HepG2 (cell line): ENCODE data around the gene VRK3. TPM values are rescaled to one million over a fixed set of nuclear protein-coding genes. Genes with fewer than 3 reads are reported as not detected.

Experiments
- ATAC-seq: fragments of 200-7000 bp; cut with Tn5 transposase; 3 replicates; pipeline ENCODE4 v1.9.1; 2020; ENCODE audit warnings: mild to moderate bottlenecking, moderate library complexity
- BruUV-seq: library from RNA; stranded (reverse); fragments of 400-500 nt; replicated peaks from 2 replicates; lab custom pipeline; 2021; lab: Mats Ljungman, UMichigan
- CTCF ChIA-PET: fragments of 300-600 bp; formaldehyde crosslinking; extraction: SDS; loops from one replicate; lab custom pipeline; 2021; ENCODE audit warnings: low total read pairs, inconsistent platforms, low intra/inter-chr PET ratio; lab: Yijun Ruan, JAX
- POLR2A ChIA-PET: fragments of 350-600 bp; sonication (Branson Sonifier 250); formaldehyde crosslinking; loops from one replicate; lab custom pipeline; 2020; ENCODE audit warnings: antibody characterized with exemption, inconsistent platforms; lab: Yijun Ruan, JAX
- DNase-seq: peaks from one replicate; pipeline ENCODE4 v3.0.0-alpha.2; 2015; ENCODE audit warnings: low spot score
- FAIRE-seq: peaks from 3 replicates; lab custom pipeline; 2011; peaks lifted over from hg19 to GRCh38; lab: Jason Lieb, UNC
- H2AFZ ChIP-seq: one replicate; pipeline ENCODE4 v1.6.1; 2011; ENCODE audit warnings: low read length, inconsistent platforms
- H3K27ac ChIP-seq: fragments of 300-600 bp; 3 replicates; pipeline ENCODE4 v1.8.0; 2011; ENCODE audit warnings: mixed run types, mild to moderate bottlenecking, mixed read lengths, low read length, inconsistent platforms; ENCODE audit not compliant: insufficient read depth; ENCODE audit errors: extremely low read length
- H3K27me3 ChIP-seq, 2 experiments: fragments of 200-600 bp in 1 of 2; 2 replicates in 1 of 2; 3 replicates in 1 of 2; pipeline versions ENCODE4 v1.6.0 to v1.8.0; 2011; ENCODE audit warnings: low read length in 2 of 2, mild to moderate bottlenecking in 2 of 2, moderate library complexity in 2 of 2, inconsistent platforms in 1 of 2; ENCODE audit not compliant: insufficient read depth in 2 of 2, control insufficient read depth in 1 of 2
- H3K36me3 ChIP-seq, 2 experiments: fragments of 200-600 bp in 1 of 2; replicated peaks in 1 of 2; 2 replicates in 1 of 2; 3 replicates in 1 of 2; pipeline versions ENCODE4 v1.5.1 to v1.8.0; 2011; ENCODE audit warnings: low read length in 2 of 2, inconsistent platforms in 1 of 2; ENCODE audit not compliant: insufficient read depth in 2 of 2, control insufficient read depth in 1 of 2
- H3K4me1 ChIP-seq: 2 replicates; pipeline ENCODE4 v1.5.1; 2012; ENCODE audit warnings: low read length, inconsistent platforms; ENCODE audit not compliant: insufficient read depth
- H3K4me2 ChIP-seq: 2 replicates; pipeline ENCODE4 v1.6.0; 2011; ENCODE audit warnings: low read depth, low read length, inconsistent platforms
- H3K4me3 ChIP-seq, 3 experiments: fragments of 200-600 bp in 1 of 3; sonication (generic), shearing (Covaris generic) in 1 of 3; replicated peaks in 1 of 3; 2 replicates each; pipeline ENCODE4 v1.5.1; 2011 to 2016; ENCODE audit warnings: low read length in 3 of 3, inconsistent platforms in 2 of 3, low read depth in 2 of 3, mild to moderate bottlenecking in 2 of 3, control low read depth in 1 of 3, mixed read lengths in 1 of 3; ENCODE audit not compliant: insufficient read depth in 1 of 3
- H3K79me2 ChIP-seq: one replicate; pipeline ENCODE4 v1.6.1; 2011; ENCODE audit warnings: low read length, inconsistent platforms; ENCODE audit not compliant: insufficient read depth
- H3K9ac ChIP-seq: 2 replicates; pipeline ENCODE4 v1.6.0; 2011; ENCODE audit warnings: mild to moderate bottlenecking, low read depth, low read length, inconsistent platforms; ENCODE audit not compliant: insufficient read depth
- H3K9me3 ChIP-seq: 2 replicates; pipeline ENCODE4 v1.5.1; 2012; ENCODE audit warnings: mild to moderate bottlenecking, low read length
- H4K20me1 ChIP-seq: 2 replicates; pipeline ENCODE4 v1.6.0; 2011; ENCODE audit warnings: inconsistent platforms, mild to moderate bottlenecking, low read length, moderate library complexity; ENCODE audit not compliant: insufficient read depth
- EED ChIP-seq: sonication (generic); formaldehyde crosslinking; IDR thresholded peaks from 2 replicates; pipeline ENCODE4 v1.5.0; 2020; ENCODE audit warnings: mild to moderate bottlenecking, missing genetic modification reagents
- HMGA1 ChIP-seq: sonication (generic); formaldehyde crosslinking; conservative IDR thresholded peaks from 2 replicates; pipeline ENCODE4 v1.4.0; 2020; ENCODE audit warnings: missing genetic modification reagents
- HNF4A ChIP-seq: sonication (generic); formaldehyde crosslinking; IDR thresholded peaks from 2 replicates; pipeline ENCODE4 v1.4.0; 2020; ENCODE audit warnings: missing genetic modification reagents
- KLF15 ChIP-seq: sonication (generic); formaldehyde crosslinking; IDR thresholded peaks from 2 replicates; pipeline ENCODE4 v1.8.1; 2023; ENCODE audit warnings: borderline replicate concordance, mild to moderate bottlenecking, inconsistent platforms, missing genetic modification reagents, mixed read lengths
- MAFF ChIP-seq: IDR thresholded peaks from 2 replicates; pipeline ENCODE4 v1.6.1; 2011; ENCODE audit warnings: low read depth, low read length, improper control_type of control experiment
- MAFK ChIP-seq, 2 experiments: IDR thresholded peaks in 1 of 2; conservative IDR thresholded peaks in 1 of 2; 2 replicates each; pipeline ENCODE4 v1.6.1; 2011; ENCODE audit warnings: improper control_type of control experiment in 2 of 2, low read length in 2 of 2
- SAP130 ChIP-seq: IDR thresholded peaks from 2 replicates; pipeline ENCODE4 v1.6.1; 2016; ENCODE audit warnings: low read depth
- TEAD2 ChIP-seq: sonication (generic); formaldehyde crosslinking; IDR thresholded peaks from 2 replicates; pipeline ENCODE4 v1.9.0; 2021; ENCODE audit warnings: missing genetic modification reagents
- ZFP36 ChIP-seq: fragments of 150-350 bp; IDR thresholded peaks from 2 replicates; pipeline ENCODE4 v1.6.1; 2018; ENCODE audit warnings: borderline replicate concordance, low read length, low read depth; ENCODE audit not compliant: partially characterized antibody
- ZNF263 ChIP-seq: sonication (generic); formaldehyde crosslinking; IDR thresholded peaks from 2 replicates; pipeline ENCODE4 v1.4.0; 2020; ENCODE audit warnings: missing genetic modification reagents
- ZNF496 ChIP-seq: sonication (generic); formaldehyde crosslinking; IDR thresholded peaks from 2 replicates; pipeline ENCODE4 v1.8.1; 2023; ENCODE audit warnings: mild to moderate bottlenecking, moderate library complexity, missing genetic modification reagents; ENCODE audit not compliant: insufficient replicate concordance
- WGBS: methylation state at CpG from one replicate; pipeline ENCODE4 v1.1.6; 2017; ENCODE audit warnings: low lambda C conversion rate; 5-methylcytosine and 5-hydroxymethylcytosine counted together
- in situ Hi-C: cut with HindIII; loops from 2 replicates; pipeline ENCODE4 v1.10.0; 2017; ENCODE audit warnings: low pct_unique_long_range_greater_than_20kb; ENCODE audit not compliant: extremely low pct_ligation_motif_present
- intact Hi-C: fragments of 100-400 bp; cut with micrococcal nuclease; formaldehyde crosslinking; loops from one replicate; pipeline ENCODE4 v1.10.0; 2022; ENCODE audit not compliant: unreplicated experiment
- polyA plus RNA-seq, 8 experiments: library from polyadenylated mRNA; depleted of rRNA in 3 of 8; stranded (reverse) in 7 of 8; unstranded in 1 of 8; fragments of >200 nt; fragmentation: Illumina TruSeq in 4 of 8; extraction: Trizol in 4 of 8; gene quantifications; 2 replicates each; pipeline versions ENCODE4 v1.2.1 to v1.2.3, GENCODE V29; 2011 to 2016; ENCODE audit warnings: low read depth in 4 of 8, missing spikeins in 1 of 8, mixed read lengths in 1 of 8; ENCODE audit not compliant: insufficient read depth in 1 of 8
- total RNA-seq, 5 experiments: library from RNA; depleted of rRNA; stranded (reverse); fragments of >200 nt; fragmentation: Illumina TruSeq; extraction: Trizol; gene quantifications; 2 replicates each; pipeline ENCODE4 v1.2.3, GENCODE V29; 2016; ENCODE audit warnings: low read depth in 1 of 5
- TF ChIP-seq, protein P1 (sequence below): sonication (generic); formaldehyde crosslinking; IDR thresholded peaks from 2 replicates; pipeline ENCODE4 v1.5.1; 2020; ENCODE audit warnings: mild to moderate bottlenecking, missing genetic modification reagents, borderline replicate concordance
- TF ChIP-seq, protein P2 (sequence below): IDR thresholded peaks from 2 replicates; pipeline ENCODE4 v1.4.0; 2020; ENCODE audit warnings: mild to moderate bottlenecking, missing genetic modification reagents

Gene VRK3
- total and polyA plus RNA-seq, 2 of the 13 experiments (the other 11 are each of a cell fraction or from before 2014, with no cell fraction given): 23.8 to 28.3 TPM

DNA sequence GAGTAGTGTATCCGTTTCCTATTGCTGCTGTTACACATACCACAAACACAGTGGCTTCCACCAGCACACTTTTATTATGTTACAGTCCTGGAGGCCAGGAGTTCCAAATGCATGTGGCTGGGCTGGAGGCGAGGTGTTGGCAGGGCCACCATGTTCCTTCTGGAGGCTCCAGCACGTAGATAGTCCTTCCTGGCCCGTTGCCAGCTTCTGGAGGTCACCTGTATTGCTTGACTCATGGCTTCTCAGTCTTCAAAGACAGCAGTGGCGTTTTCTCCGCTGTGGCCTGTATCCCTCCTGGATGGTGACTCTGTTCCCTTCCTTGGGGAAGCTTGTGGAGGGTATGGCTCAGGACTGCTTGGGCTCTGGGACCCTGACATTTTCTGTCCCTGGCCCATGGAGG lies 15.8 kb upstream of the VRK3 start:
- no peak for TF ChIP-seq EED (CRISPR knock-in tag)
- TF ChIP-seq HMGA1 (CRISPR knock-in tag): no peak
- TF ChIP-seq, protein P1, sequence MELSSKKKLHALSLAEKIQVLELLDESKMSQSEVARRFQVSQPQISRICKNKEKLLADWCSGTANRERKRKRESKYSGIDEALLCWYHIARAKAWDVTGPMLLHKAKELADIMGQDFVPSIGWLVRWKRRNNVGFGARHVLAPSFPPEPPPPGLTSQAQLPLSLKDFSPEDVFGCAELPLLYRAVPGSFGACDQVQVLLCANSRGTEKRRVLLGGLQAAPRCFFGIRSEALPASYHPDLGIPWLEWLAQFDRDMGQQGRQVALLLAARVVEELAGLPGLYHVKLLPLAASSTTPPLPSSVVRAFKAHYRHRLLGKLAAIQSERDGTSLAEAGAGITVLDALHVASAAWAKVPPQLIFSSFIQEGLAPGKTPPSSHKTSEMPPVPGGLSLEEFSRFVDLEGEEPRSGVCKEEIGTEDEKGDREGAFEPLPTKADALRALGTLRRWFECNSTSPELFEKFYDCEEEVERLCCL: no peak
- TF ChIP-seq TEAD2: no peak
- Histone ChIP-seq H3K9me3 (no peaks in the 10 kb centered on the region), H3K4me2 (no peak overlapping the region), H3K27ac (no peak overlapping the region), H3K4me3 (no peak overlapping the region), H4K20me1 (0 out of 2 replicates have a peak, but pooled peaks cover 3% of the 10 kb centered on the region), H3K79me2 (no peaks in the 10 kb centered on the region), H3K36me3 (peaks cover 48 to 84% of the 10 kb centered on the region in 2 experiments), H3K27me3 (no peaks in the 10 kb centered on the region), H2AFZ (no peak overlapping the region), H3K4me1 (peaks cover 22% of the 10 kb centered on the region), H3K9ac (no peak overlapping the region)
- ChIA-PET POLR2A (interaction anchor here (1.6 kb wide), 1 partner anchor 15 kb away, joined by 5 read pairs; the partner anchor contains the start of gene ZNF473), CTCF (no interaction called here)
- no TSS peak for BruUV-seq
- intact Hi-C loops (no loop called here), in situ Hi-C loops (no loop called here)
- ATAC-seq (no peak), FAIRE-seq (no peak), DNase-seq (no peak)
- 100% methylated on average over 4 of the region's 6 CpGs for WGBS

DNA sequence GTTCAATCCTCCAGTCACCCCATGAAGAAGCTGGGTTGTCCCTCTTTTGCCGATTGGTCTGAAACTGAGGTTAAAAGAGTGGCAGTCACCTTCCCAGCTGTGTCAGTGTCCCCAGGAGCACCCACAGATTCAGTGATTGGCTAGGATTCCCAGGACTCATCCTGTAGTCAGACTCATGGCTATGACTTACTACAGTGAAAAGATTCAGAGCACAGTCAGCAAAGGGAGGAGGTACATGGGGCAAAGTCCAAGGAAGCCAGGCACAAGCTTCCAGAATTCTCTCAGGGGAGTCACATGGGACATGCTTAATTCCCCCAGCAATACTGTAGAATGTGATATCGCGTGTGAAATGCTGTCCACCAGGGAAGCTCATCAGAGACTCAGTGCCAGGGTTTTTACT lies 14.8 kb upstream of the VRK3 start:
- Histone ChIP-seq H3K27me3 (no peaks in the 10 kb centered on the region), H3K9ac (no peak overlapping the region), H3K4me1 (peaks cover 22% of the 10 kb centered on the region), H3K9me3 (no peaks in the 10 kb centered on the region), H3K27ac (peak overlapping the region; percentile 8), H3K36me3 (peaks cover 41 to 84% of the 10 kb centered on the region in 2 experiments), H2AFZ (no peak overlapping the region), H3K4me3 (no peak overlapping the region), H4K20me1 (0 out of 2 replicates have a peak, but pooled peaks cover 3% of the 10 kb centered on the region), H3K79me2 (no peaks in the 10 kb centered on the region), H3K4me2 (no peak overlapping the region)
- BruUV-seq: no TSS peak
- ChIA-PET CTCF (no interaction called here), POLR2A (interaction anchor here (1.0 to 1.6 kb wide), 2 partner anchors 14 to 110 kb away, joined by 3 to 5 read pairs; partner anchors contain the start of gene ZNF473)
- 78% methylated on average over 3 of the region's 3 CpGs for WGBS
- peak; percentile 44 for DNase-seq
- intact Hi-C loops: no loop called here
- peak; percentile 73 for ATAC-seq
- TF ChIP-seq, protein P2, sequence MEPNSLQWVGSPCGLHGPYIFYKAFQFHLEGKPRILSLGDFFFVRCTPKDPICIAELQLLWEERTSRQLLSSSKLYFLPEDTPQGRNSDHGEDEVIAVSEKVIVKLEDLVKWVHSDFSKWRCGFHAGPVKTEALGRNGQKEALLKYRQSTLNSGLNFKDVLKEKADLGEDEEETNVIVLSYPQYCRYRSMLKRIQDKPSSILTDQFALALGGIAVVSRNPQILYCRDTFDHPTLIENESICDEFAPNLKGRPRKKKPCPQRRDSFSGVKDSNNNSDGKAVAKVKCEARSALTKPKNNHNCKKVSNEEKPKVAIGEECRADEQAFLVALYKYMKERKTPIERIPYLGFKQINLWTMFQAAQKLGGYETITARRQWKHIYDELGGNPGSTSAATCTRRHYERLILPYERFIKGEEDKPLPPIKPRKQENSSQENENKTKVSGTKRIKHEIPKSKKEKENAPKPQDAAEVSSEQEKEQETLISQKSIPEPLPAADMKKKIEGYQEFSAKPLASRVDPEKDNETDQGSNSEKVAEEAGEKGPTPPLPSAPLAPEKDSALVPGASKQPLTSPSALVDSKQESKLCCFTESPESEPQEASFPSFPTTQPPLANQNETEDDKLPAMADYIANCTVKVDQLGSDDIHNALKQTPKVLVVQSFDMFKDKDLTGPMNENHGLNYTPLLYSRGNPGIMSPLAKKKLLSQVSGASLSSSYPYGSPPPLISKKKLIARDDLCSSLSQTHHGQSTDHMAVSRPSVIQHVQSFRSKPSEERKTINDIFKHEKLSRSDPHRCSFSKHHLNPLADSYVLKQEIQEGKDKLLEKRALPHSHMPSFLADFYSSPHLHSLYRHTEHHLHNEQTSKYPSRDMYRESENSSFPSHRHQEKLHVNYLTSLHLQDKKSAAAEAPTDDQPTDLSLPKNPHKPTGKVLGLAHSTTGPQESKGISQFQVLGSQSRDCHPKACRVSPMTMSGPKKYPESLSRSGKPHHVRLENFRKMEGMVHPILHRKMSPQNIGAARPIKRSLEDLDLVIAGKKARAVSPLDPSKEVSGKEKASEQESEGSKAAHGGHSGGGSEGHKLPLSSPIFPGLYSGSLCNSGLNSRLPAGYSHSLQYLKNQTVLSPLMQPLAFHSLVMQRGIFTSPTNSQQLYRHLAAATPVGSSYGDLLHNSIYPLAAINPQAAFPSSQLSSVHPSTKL: 0 out of 2 replicates have a peak, but pooled peaks have one; percentile 27
- TF ChIP-seq MAFF (peak; percentile 27; the same call in 1 of the 2 replicates), ZNF263 (CRISPR knock-in tag) (peak; percentile 78), SAP130 (CRISPR knock-in tag) (0 out of 2 replicates have a peak, but pooled peaks have one; percentile 26), ZFP36 (no peak), MAFK (conservative IDR thresholded peaks at IDR 0.05 in 1 of 2, IDR thresholded peaks at IDR 0.05 in 1 of 2; ENCODE audit: low read length in 2 of 2) (peak; percentile 19 to 22; a peak in 1 of 4 replicates), HNF4A (CRISPR knock-in tag) (peak; percentile 54), ZNF496 (CRISPR knock-in tag) (no peak), KLF15 (CRISPR knock-in tag) (no peak)
- FAIRE-seq: peak; percentile 4
- in situ Hi-C loops: no loop called here
